ENCODE results near the gene SEMA4A.
"Not testable (repeated sequence)": the region's sequence is repeated elsewhere in the genome, so short reads cannot be mapped to it uniquely, and the experiment has no call there.

Gene SEMA4A

DNA sequence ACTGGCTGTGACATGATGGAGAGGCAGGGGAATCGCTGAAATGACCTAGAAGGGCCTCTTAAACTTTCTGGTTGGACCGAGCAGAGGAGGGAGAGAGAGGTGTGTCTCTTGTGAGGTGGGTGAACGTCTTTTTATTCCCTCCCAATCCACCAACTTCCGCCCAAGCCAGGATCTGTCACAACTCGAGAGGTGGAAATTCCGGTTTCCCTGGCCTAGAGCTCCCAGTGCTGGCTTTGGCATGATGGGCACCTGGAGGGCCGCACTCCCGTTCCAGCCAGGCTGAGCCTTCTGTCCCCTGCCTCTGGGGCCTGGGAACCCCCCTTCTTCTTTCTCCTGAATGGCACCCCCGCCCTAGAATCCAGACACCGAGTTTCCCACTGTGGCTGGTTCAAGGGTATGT is at the start of gene SEMA4A:
TSS of gene SEMA4A (plus strand) at position 224 of the 400 bp plus-strand sequence. CDS start 994 bp downstream, outside the sequence.
- DNase-seq: no peak

DNA sequence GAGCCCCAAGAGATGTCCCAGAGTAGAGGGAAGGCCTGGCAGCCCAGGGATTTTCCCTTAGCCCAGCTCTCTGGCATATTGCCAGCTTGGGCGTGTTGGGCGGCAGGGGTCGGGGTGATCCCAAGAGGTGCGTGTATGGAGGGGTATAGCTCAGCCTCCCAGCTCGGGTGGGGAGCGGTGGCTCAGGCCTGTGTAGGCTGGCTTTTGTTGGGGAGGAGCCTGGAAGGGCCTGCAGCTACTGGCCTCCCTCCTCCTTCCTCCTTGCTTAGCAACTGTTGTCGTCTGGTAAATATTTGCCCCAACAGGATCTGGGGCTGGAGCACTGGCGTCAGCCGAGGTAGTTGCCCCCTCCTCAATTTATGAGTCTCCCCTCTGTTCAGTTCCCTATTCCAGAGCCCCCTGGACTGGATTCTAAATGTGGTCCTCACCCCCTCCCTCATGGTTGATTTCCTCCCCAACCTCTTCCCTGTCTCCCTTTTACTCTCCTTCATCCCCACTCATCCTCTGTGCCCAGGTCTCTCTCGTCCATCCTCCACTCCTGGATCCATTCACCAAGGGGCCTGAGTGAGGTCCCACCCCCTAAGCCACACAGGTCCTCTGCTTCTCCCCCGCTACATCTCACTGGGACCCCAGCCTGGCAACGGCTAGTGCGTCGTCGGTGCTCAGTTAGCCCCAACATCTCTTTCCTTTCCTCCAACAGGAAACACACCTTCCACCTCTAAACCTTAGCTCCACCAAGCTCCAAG is 49.1 kb upstream of the SEMA4A start:
- DNase-seq: peak in 1 of 2 experiments; percentile 38

DNA sequence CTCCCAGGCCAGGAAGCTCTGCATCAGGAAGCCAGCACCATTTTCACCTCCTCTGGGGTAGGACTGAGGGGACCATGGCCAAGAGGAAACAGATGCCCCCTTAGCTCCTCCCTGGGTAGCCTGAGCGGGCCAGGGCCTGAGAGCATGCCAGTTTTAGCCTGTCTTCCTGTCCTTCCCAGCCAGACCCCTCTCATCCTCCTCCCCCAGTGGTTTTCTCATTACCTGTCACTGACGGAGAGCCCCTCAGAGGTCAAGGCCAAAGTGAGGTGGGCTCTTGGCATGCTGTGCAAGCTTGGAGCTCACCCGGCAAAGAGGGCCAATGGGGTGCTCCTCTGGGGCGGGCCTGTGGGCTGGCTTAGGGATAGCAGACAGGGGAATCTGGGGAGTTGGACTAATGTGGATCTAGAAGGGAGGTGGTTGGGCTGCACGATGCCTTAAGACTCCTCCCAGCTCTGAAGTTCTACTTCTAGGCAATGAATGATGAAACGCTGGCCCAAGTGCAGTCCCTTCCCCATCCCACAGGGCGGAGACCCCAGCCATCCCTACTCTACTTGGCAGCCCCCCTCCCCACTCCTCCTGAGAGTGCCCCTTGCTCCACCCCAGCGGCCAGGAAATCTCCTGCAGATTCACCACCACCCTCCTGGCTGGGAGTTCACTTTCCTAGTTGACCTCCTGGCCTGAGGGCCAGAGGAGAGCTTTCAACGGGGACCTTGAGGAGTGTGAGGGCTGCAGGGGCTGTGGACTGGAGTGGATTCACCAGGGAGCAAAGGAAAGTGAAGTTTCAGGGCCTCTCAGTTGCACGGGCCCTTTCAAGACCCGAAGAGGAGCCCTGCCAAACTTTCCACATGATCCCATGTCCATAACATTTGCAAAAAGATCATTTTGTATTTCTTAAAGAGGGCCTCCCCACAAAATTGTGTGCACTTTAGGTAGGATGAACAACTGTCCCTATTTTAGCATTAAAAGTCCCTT is 48.2 kb upstream of the SEMA4A start:
- no peak for DNase-seq

DNA sequence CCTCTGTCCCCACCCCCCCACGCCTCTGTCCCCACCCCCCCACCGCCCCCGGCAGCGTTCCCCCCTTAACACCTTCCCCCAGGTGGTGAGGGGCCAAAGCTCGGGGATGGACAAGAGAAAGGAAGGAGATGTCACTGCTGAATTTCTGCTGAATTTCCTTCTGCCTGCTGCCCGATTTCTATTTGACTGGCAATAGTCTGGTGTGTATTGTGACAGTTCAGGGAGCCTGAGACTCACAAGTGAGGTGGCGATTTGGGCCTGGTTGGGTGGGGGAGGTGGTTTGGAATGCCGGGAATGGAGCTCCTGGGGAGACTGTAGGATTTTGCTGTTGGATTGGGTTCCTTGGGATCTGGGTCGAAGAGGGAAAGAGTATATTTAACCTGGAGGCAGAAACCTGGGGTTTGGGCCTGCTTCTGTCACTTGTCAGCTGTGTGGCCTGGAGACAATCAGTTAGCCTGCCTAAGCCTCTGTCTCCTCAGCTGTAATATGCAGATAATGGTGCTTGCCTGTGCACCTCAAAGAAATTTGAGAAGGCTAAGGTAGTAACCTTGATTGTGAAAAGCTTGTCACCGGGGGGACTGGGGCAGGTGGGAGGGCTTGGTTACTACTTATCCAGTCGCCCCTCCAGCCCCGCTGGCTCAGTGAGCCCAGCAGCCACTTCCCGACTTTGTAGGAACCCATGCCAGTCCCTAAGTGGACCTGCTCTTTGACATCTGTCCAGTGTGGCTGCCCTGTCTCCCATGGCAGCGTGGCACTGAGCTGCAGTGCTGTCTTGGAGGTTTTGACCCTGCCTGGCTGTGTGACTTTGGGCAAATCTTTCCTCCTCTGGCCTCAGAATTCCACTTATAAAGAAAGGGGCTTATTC is 46.5 kb upstream of the SEMA4A start:
- no peak for DNase-seq

DNA sequence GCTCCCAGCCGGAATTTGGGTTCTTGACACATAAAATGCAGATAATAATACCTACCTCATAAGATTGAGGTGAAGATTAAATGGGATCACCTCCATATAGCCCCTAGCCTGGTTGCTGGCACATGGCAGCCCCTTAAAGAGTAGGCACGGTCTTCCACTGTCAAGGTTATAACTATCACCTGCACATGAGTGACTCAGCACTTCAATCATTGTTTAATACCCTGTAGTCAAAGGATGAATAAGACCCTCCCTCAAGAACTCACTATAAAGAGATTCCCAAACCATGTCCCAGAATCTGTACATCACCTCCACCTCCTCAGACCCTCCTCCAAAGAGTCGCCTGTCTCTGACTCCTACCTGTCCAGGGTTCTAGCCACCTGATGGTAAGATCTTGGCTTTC is 45.3 kb upstream of the SEMA4A start:
- no peak for DNase-seq

DNA sequence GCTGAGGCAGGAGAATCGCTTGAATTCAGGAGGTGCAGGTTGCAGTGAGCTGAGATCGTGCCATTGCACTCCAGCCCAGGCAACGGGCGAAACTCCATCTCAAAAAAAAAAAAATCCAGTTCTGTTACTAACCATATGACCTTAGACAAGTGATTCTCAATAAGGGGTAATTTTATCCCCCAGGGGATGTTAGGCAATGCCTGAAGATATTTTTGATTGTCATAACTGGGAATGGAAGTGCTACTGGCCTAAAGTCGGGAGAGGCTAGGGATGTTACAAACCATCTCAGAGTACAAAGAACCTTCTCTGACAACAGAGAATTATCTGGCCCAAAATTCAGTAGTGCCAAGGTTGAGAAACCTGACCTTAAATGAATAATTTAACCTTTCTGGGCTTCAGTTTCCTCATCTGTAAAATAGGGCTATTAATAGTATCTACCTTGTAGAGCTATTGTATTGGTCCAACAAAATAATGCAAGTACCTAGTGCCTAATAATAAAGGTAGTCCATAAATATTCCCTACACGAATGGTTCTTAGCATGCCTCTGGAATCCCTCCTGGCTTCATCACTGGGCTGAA is 44.6 kb upstream of the SEMA4A start:
- no peak for DNase-seq

DNA sequence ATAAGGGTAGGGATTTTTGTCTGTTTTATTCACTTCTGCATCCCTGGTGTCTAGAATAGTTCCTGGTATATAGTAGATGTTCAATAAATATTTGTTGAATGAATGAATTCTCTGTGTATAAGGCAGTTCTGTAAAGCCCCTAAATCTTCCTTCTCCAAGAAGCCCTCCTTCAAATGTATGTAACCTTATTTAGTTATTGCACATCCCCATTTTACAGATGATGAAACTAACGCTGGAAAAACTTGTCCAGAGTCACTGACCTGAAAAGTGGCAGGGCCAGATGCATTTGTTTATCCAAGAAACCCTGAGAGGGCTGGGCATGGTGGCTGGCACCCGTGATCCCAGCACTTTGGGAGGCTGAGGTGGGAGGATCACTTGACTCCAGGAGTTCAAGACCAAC is 43.1 kb upstream of the SEMA4A start:
- DNase-seq: no peak

DNA sequence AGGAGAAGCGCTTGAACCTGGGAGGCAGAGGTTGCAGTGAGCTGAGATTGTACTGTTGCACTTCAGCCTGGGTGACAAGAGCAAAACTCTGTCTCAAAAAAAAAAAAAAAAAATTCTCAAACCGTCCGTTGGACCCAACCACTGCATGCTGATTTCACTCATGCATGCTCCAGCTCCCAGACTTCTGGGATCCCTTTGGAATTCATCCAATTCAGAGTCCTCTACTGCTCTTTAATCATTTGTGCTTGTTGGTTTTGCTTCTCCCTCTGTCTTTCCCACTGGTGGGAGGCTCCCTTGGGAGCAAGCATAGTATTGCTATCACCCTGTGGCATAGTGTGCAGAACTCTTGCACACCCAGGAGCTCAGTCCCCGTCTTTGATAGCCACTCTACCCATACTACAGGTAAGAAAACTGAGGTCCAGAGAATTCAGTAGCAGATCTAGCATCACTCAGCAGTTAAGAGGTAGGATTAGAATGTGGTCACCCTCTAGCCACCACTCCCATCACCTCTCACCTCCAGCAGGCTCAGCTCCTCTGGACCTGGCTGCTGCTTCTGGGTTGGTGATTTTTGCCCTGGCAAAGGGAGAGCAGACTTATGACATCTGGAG is 41.9 kb upstream of the SEMA4A start:
- DNase-seq: no peak

DNA sequence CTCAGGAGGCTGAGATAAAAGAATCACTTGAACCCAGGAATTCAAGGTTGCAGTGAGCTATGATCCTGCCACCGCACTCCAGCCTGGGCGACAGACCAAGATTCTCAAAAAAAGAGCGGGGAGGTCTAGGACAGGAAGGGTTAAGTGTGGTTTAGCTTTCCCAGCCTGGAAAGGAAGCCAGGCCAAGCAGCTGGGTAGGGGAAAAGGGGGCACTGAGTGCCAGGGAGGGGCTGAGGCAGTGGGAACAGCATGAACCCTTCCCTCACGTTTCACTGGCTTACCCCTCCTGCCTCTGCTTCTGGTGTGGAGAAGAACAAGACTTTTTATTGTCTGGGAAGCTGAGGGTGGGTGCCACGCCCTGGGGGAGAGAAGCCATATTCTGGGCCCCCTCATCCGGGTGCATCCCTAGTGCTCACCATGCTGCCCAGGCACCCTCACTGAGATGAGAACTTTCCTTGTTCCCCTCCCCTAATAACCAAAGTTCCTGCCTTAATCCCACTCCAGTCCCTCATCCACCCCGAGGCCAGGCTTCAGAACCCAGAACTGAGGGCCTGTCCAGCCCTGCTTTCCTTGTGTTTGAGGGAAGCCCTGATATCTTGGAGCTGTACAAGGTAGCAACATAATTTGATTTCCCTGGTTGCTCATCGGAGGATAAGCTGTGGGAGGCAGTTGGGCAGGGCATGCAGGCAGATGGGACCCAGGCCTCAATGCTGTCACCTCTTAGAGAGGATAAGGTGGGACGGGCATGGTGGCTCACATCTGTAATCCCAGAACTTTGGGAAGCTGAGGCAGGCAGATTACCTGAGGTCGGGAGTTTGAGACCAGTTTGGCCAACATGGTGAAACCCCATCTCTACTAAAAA is 40.9 kb upstream of the SEMA4A start:
- DNase-seq: no peak

DNA sequence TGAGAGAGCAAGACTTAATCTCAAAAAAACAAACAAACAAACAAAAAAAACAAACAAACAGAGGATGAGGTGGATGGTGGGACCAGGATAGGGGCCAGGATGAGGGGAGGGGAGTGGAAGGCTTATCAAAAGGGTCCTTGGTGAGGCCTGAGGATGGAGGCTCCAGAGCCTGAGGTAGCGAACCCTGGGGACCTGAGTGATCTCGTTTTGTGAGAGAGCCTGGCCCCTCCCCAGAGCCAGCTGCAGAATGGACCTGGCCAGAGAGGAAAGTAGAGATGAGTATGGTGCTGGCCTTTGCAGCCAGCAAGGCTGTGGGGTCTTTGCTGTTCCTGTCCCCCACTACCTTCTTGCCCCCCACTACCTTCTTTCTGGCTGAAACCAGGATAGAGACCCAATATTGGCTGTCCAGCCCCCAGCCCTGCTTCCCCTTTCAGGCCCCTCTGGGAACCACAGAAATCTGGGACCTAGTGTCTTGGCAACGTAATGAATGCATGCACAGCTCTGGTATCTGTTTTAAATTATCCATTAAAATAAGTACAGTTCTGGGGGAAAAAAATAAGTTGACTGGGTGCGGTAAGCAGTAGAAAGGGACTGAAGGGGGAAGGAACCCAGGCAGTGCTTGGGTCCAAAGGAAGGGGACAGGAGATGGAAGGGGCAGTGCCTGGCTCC is 40.0 kb upstream of the SEMA4A start:
- DNase-seq: no peak

DNA sequence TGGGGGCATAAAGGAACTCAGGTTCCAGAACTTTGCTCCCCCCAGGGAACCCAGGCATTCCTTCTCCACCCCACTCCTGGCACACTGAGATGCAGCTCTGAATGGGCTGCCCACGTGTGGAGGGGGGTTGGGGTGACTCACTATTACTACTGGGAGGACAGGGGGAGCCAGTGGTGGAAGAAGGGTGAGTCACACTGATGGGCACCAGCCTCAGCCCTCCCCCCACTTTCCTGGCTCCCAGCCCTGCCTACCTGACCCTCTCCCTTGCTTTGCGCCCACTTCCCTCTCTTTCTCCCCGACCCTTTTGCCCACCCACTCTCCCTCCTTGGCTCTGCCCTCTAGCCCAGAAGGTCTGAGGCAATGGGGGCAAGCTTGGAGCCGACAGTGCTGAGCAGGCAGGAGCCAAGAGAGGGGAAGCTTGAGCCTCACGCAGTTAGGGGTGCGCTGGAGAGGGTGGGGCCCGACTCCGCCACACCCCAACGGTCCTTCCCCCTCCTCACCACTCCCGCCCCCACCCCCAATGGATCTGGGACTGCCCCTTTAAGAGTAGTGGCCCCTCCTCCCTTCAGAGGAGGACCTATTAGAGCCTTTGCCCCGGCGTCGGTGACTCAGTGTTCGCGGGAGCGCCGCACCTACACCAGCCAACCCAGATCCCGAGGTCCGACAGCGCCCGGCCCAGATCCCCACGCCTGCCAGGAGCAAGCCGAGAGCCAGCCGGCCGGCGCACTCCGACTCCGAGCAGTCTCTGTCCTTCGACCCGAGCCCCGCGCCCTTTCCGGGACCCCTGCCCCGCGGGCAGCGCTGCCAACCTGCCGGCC is 39.1 kb upstream of the SEMA4A start, which contains the start of gene LMNA:
TSS of gene LMNA (plus strand) at position 611 of the 818 bp plus-strand sequence. CDS start 208 bp downstream, outside the sequence.
- DNase-seq: peak; percentile 73 to 86

DNA sequence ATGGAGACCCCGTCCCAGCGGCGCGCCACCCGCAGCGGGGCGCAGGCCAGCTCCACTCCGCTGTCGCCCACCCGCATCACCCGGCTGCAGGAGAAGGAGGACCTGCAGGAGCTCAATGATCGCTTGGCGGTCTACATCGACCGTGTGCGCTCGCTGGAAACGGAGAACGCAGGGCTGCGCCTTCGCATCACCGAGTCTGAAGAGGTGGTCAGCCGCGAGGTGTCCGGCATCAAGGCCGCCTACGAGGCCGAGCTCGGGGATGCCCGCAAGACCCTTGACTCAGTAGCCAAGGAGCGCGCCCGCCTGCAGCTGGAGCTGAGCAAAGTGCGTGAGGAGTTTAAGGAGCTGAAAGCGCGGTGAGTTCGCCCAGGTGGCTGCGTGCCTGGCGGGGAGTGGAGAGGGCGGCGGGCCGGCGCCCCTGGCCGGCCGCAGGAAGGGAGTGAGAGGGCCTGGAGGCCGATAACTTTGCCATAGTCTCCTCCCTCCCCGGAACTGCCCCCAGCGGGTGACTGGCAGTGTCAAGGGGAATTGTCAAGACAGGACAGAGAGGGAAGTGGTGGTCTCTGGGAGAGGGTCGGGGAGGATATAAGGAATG is 38.4 kb upstream of the SEMA4A start:
- no peak for DNase-seq

DNA sequence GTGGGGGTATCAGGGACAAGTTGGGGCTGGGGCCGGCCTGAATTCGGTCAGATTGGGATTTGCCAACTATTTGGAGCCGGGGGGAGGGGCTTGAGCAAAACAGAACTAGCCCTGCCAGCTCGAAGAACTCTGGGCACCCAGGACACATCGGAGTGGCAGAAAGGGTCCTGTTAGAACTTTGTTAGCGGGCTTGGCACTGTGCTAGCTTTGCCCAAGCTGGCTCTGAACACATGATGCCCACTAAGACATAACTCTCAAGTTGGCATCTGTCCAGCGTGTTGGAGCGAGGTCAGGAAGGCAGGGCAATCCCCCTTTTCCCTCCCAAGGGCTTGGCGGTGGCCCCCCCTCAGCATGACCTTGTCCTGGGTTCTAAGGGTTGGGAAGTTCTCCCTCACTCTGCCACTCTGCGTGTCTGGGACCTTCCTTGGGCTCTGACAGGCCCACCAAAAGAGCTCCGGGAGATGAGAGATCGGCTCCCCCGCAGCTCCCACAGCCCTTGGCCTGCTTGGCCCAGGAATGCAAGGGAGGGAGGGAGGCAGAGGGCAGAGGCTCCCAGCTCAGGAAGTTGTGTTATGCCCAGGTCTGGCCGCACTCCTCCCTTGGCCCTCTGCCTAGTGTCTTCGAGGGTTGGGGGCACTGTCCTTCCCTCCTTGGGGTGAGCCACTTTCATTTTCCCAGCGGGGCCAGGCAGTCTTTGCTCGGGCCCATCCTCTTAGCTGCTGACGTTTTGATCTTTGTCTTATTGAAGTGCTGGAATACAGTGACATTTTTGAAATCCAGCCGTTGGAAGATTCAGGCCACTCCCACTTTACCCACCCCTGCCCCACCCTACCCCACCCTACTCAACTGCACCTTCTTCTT is 37.6 kb upstream of the SEMA4A start:
- DNase-seq: peak in 1 of 2 experiments; percentile 65

DNA sequence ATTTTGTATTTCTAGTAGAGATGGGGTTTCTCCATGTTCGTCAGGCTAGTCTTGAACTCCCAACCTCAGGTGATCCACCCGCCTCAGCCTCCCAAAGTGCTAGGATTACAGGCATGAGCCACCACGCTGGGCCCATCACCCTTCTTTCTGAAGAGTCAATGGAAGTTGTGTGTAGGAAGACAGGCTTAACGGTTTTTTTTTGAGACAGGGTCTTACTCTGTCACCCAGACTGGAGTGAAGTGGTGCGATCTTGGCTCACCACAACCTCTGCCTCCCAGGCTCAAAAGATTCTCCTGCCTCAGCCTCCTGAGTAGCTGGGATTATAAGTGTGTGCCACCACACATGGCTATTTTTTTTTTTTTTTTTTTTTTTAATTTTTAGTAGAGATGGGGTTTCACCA is 36.7 kb upstream of the SEMA4A start:
- DNase-seq: not testable (repeated sequence)

DNA sequence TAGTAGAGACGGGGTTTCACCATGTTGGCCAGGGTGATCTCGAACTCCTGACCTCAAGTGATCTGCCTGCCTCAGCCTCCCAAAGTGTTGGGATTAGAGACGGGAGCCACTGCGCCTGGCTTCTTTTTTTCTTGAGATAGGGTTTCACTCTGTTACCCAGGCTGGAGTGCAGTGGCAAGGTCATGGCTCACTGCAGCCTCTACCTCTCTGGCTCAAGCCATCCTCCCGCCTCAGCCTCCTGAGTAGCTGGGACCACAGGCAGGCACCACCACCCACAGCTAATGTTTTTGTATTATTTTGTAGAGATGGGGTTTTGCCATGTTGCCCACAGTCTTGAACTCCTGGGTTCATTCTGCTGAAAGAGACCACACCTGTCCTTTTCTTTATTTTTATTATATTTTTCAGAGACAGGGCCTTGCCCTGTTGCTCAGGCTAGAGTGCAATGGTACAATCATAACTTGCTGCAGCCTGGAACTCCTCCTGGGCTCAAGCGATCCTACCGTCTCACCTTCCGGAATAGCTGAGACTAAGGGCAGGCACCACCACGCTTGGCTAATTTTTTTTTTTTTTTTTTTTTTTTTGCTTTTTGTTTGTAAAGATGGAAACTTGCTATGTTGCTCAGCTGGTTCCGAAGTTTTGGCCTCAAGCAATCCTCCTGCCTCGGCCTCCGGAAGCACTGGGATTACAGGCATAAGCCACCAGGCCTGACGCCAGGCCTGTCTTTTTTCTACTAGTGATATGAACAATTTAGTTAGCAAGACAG is 35.8 kb upstream of the SEMA4A start:
- DNase-seq: no peak

DNA sequence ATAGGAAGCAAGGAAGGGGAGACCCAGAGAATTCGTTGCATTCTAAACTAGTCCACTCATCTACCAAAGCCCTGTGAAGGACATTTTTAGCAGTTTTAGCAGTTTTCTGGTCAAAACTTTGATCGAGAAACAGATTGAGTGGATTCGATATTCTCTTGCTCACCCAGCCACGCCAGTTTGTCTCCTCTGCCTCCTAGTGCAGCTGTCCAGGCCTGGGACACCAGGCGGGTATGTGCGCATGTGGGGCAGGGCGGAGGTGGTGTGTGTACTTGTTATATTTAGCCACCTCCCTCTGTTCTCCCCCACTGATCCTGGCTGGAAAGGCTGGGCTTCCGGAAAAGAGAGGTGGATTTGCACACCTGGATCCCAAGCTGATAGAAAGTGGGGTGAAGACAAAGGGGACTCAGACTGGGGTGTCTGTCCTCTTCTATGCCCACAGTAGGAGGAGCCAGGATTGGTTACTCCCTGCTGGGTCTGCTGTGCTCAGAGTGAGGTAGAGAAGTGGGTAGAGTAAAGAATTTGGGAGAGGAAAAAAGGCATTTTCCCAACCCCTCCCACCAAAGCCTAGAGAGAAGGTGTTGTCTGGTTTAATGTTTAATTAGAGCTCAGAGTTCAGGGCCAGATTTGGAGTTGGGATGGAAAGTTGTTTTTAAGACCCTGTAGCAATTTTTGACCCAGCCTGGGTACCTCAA is 35.1 kb upstream of the SEMA4A start:
- DNase-seq: peak in 1 of 2 experiments; percentile 19

Data from SW 1271 (cell line).